Trophoblast cell (in vitro differentiated cells and primary cell): Measurements from ENCODE around the gene TMPRSS3.

Experiments used
- DNase-seq, 2 donors: peaks; one replicate each; pipeline ENCODE4 v3.0.0-alpha.2; 2016
- H2AFZ ChIP-seq: 2 replicates; pipeline ENCODE4 v1.6.1; 2013; ENCODE audit warnings: low read length, moderate library complexity, mild to moderate bottlenecking; ENCODE audit not compliant: insufficient read depth, poor library complexity
- H2AK5ac ChIP-seq: 2 replicates; pipeline ENCODE4 v1.6.1; 2013; ENCODE audit warnings: mild to moderate bottlenecking, low read length
- H2BK120ac ChIP-seq: 2 replicates; pipeline ENCODE4 v1.6.1; 2013; ENCODE audit warnings: low read length, mild to moderate bottlenecking, moderate library complexity; ENCODE audit not compliant: insufficient read depth, poor library complexity
- H2BK12ac ChIP-seq: 2 replicates; pipeline ENCODE4 v1.6.1; 2013; ENCODE audit warnings: mild to moderate bottlenecking, low read length, moderate library complexity
- H2BK5ac ChIP-seq: 2 replicates; pipeline ENCODE4 v1.6.1; 2013; ENCODE audit warnings: low read length, low read depth, moderate library complexity, mild to moderate bottlenecking; ENCODE audit not compliant: poor library complexity
- H3K14ac ChIP-seq: 2 replicates; pipeline ENCODE4 v1.6.1; 2013; ENCODE audit warnings: mild to moderate bottlenecking, low read length
- H3K18ac ChIP-seq: 2 replicates; pipeline ENCODE4 v1.6.1; 2013; ENCODE audit warnings: mild to moderate bottlenecking, low read length
- H3K23ac ChIP-seq: 2 replicates; pipeline ENCODE4 v1.6.1; 2013; ENCODE audit warnings: low read length
- H3K27ac ChIP-seq: 2 replicates; pipeline ENCODE4 v1.5.1; 2013; ENCODE audit warnings: low read depth, mild to moderate bottlenecking, inconsistent platforms, low read length, moderate library complexity
- H3K27me3 ChIP-seq: 2 replicates; pipeline ENCODE4 v1.6.1; 2013; ENCODE audit warnings: inconsistent platforms, mild to moderate bottlenecking, low read length, moderate library complexity; ENCODE audit not compliant: insufficient read depth
- H3K36me3 ChIP-seq, 2 experiments: 1 replicate in 1 of 2; 2 replicates in 1 of 2; pipeline ENCODE4 v1.6.1; 2013; ENCODE audit warnings: low read length in 2 of 2, mild to moderate bottlenecking in 2 of 2, moderate library complexity in 1 of 2; ENCODE audit not compliant: insufficient read depth in 2 of 2, control insufficient read depth in 1 of 2
- H3K4ac ChIP-seq: 2 replicates; pipeline ENCODE4 v1.6.1; 2013; ENCODE audit warnings: low read depth, mild to moderate bottlenecking, low read length, moderate library complexity
- H3K4me1 ChIP-seq, 2 experiments: 1 replicate in 1 of 2; 2 replicates in 1 of 2; pipeline ENCODE4 v1.6.1; 2013; ENCODE audit warnings: low read length in 2 of 2, mild to moderate bottlenecking in 2 of 2, moderate library complexity in 1 of 2; ENCODE audit not compliant: insufficient read depth in 2 of 2, control insufficient read depth in 1 of 2
- H3K4me2 ChIP-seq: 2 replicates; pipeline ENCODE4 v1.6.1; 2013; ENCODE audit warnings: inconsistent platforms, mild to moderate bottlenecking, low read length, moderate library complexity
- H3K4me3 ChIP-seq: 2 replicates; pipeline ENCODE4 v1.5.1; 2013; ENCODE audit warnings: mild to moderate bottlenecking, low read depth, low read length, inconsistent platforms
- H3K79me1 ChIP-seq: one replicate; pipeline ENCODE4 v1.6.1; 2013; ENCODE audit warnings: low read length
- H3K79me2 ChIP-seq: 2 replicates; pipeline ENCODE4 v1.6.1; 2013; ENCODE audit warnings: low read length, mild to moderate bottlenecking; ENCODE audit not compliant: control insufficient read depth, insufficient read depth, poor library complexity
- H3K9ac ChIP-seq: 2 replicates; pipeline ENCODE4 v1.6.1; 2013; ENCODE audit warnings: mild to moderate bottlenecking, low read length
- H3K9me3 ChIP-seq: 2 replicates; pipeline ENCODE4 v1.6.1; 2013; ENCODE audit warnings: low read depth, mild to moderate bottlenecking, control low read depth, inconsistent platforms, low read length; ENCODE audit not compliant: insufficient read depth
- H4K12ac ChIP-seq: 2 replicates; pipeline ENCODE4 v1.6.1; 2013; ENCODE audit warnings: low read depth, mild to moderate bottlenecking, low read length, moderate library complexity
- H4K8ac ChIP-seq: 2 replicates; pipeline ENCODE4 v1.6.1; 2013; ENCODE audit warnings: low read depth, mild to moderate bottlenecking, low read length, moderate library complexity
- H4K91ac ChIP-seq: one replicate; pipeline ENCODE4 v1.6.1; 2013; ENCODE audit warnings: low read depth, mild to moderate bottlenecking, low read length, moderate library complexity
- WGBS: extraction: QIAGEN DNeasy Blood & Tissue Kit; methylation state at CpG from one replicate; pipeline ENCODE4 v1.1.7; 2013; ENCODE audit warnings: missing lambda C conversion rate; ENCODE audit not compliant: insufficient read length, insufficient coverage; ENCODE audit errors: extremely low coverage; 5-methylcytosine and 5-hydroxymethylcytosine counted together

TMPRSS3 gene

DNA sequence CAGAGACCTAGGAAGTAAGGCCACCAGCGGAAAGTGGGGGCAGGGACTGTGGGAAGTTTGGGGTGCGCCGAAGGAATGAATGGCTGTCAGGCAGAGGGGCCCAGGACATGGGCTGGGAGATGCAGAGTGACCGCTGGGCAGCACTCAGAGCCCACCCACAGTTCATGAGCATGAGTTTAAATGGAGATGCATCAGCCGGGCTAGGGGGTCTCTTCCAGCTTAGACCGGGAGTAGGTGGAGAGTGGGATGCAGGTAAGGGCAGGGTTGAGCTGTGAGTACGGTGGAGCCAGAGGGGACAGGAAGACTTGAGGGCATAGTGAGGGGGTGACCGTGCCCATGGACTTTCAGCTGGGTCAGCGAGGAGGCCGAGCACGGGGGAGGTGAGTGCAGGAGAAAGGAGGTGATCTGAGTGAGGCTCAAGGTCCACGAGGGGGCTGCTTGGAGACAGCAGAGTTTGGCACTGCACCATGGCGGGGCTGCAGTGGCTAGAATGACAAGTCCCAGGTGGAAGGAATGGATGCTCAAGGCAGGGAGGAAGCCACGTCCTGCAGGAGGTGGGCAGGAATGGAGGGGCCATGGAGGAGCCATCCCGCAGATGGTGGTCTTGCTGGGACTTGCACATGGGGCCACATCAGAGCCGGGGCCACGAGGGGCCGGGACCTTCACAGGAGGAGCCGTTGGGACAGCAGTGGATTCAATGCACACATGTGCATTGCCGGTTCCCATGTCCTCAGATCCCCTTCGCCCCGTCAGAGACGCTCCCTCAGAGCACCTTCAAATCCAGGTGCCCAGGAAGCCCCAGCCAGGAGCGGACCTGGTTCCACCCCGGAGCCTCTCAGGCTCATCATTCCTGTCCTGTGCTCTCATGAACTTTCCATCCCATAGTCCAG is 42.7 kb upstream of the TMPRSS3 start:
- no peak overlapping the region for H4K8ac ChIP-seq
- no peak overlapping the region for H2AFZ ChIP-seq
- no peak overlapping the region for H2AK5ac ChIP-seq
- no CpG with 5 or more reads among the region's 25 CpGs for WGBS
- H3K9ac ChIP-seq, result no peak overlapping the region
- H3K79me1 ChIP-seq, result no peaks in the 10 kb centered on the region
- H3K4me3 ChIP-seq, result no peak overlapping the region
- no peaks in the 10 kb centered on the region for H3K36me3 ChIP-seq
- no peak for DNase-seq
- no peak overlapping the region for H3K23ac ChIP-seq
- no peak overlapping the region for H3K27ac ChIP-seq
- no peak overlapping the region for H4K12ac ChIP-seq
- peaks cover 4% of the 10 kb centered on the region for H3K9me3 ChIP-seq
- H3K18ac ChIP-seq, result no peak overlapping the region
- no peak overlapping the region for H3K4me2 ChIP-seq
- H2BK12ac ChIP-seq, result no peak overlapping the region
- H4K91ac ChIP-seq, result no peak overlapping the region
- no peaks in the 10 kb centered on the region for H3K79me2 ChIP-seq
- H2BK120ac ChIP-seq, result no peak overlapping the region
- no peak overlapping the region for H3K4ac ChIP-seq
- H3K14ac ChIP-seq, result no peak overlapping the region
- no peaks in the 10 kb centered on the region for H3K27me3 ChIP-seq
- no peak overlapping the region for H2BK5ac ChIP-seq
- H3K4me1 ChIP-seq, result no peaks in the 10 kb centered on the region

DNA sequence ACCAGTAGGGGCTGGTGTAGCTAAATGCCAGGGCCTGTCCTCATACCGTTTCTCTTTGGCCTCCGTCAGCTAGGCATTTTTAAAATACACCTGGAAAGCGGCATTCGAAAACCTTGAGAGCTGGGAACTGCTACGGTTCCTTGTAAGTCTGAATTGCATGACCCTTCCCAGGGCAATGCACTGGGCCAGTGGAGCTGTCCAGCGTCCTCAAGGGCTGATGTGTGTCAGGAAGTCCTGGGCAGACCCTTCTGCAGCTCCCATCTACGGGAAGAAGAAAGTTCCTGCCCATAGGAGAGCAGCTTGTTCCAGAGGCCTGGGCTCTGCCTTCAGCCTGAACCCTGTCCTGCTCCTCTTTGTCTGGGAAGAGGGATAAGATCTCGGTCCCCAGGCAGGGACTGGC is 41.9 kb upstream of the TMPRSS3 start:
- Histone ChIP-seq H2BK120ac (no peak overlapping the region), H4K91ac (no peak overlapping the region), H3K9ac (no peak overlapping the region), H3K79me1 (no peaks in the 10 kb centered on the region), H3K4me2 (no peak overlapping the region), H2AFZ (no peak overlapping the region), H3K18ac (no peak overlapping the region), H3K23ac (no peak overlapping the region), H2BK12ac (no peak overlapping the region), H3K4ac (no peak overlapping the region), H3K36me3 (no peaks in the 10 kb centered on the region), H2AK5ac (no peak overlapping the region), H3K9me3 (peaks cover 6% of the 10 kb centered on the region), H3K4me1 (no peaks in the 10 kb centered on the region), H4K8ac (no peak overlapping the region), H3K27me3 (no peaks in the 10 kb centered on the region), H4K12ac (no peak overlapping the region), H3K14ac (no peak overlapping the region), H3K27ac (no peak overlapping the region), H3K79me2 (no peaks in the 10 kb centered on the region), H2BK5ac (no peak overlapping the region), H3K4me3 (no peak overlapping the region)
- DNase-seq, result peak; percentile 38 to 57
- WGBS, result no CpG with 5 or more reads among the region's 8 CpGs

DNA sequence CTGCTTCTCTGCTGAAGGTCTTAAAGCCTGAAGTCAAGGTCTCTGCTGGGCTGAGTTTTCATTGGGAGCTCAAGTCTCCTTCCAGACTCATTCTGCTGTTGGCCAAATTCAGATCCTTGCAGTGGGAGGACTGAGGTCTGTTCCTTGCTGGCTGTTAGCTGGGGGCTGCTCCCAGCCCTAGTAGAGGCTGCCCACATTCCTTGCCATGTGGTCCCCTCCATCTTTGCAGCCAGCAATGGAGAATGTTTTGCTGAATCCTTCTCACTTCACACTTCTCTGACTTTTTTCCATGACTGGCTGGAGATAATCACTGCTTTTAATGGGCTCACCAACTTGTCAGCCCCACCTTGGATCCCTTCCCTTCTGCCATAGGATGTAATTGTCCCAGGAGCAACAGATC is 41.1 kb upstream of the TMPRSS3 start:
- no peaks in the 10 kb centered on the region for H3K4me1 ChIP-seq
- no peak for DNase-seq
- H3K27me3 ChIP-seq, result no peaks in the 10 kb centered on the region
- no peak overlapping the region for H4K12ac ChIP-seq
- no peak overlapping the region for H2AK5ac ChIP-seq
- no peak overlapping the region for H2BK120ac ChIP-seq
- no peak overlapping the region for H3K23ac ChIP-seq
- H3K27ac ChIP-seq, result no peak overlapping the region
- no peak overlapping the region for H4K8ac ChIP-seq
- H3K79me1 ChIP-seq, result no peaks in the 10 kb centered on the region
- no peak overlapping the region for H3K4me2 ChIP-seq
- H3K14ac ChIP-seq, result no peak overlapping the region
- H3K18ac ChIP-seq, result no peak overlapping the region
- no peak overlapping the region for H3K4me3 ChIP-seq
- H2BK5ac ChIP-seq, result no peak overlapping the region
- peaks cover 6% of the 10 kb centered on the region for H3K9me3 ChIP-seq
- no peak overlapping the region for H2AFZ ChIP-seq
- H3K79me2 ChIP-seq, result no peaks in the 10 kb centered on the region
- no peak overlapping the region for H2BK12ac ChIP-seq
- no peak overlapping the region for H4K91ac ChIP-seq
- H3K9ac ChIP-seq, result no peak overlapping the region
- no peak overlapping the region for H3K4ac ChIP-seq
- H3K36me3 ChIP-seq, result no peaks in the 10 kb centered on the region

DNA sequence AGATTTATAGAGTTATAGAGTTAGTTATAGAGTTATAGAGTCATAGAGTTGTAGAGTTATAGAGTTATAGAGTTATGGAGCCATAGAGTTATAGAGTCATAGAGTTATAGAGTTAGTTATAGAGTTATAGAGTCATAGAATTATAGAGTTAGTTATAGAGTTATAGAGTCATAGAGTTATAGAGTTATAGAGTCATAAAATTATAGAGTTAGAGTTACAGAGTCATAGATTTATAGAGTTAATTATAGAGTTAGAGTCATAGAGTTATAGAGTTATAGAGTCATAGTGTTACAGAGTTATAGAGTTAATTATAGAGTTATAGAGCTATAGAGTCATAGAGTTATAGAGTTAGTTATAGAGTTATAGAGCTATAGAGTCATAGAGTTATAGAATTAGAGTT is 40.0 kb upstream of the TMPRSS3 start:
- Histone ChIP-seq H2BK12ac (no peak overlapping the region), H3K36me3 (no peaks in the 10 kb centered on the region), H3K9ac (no peak overlapping the region), H3K9me3 (peaks cover 6% of the 10 kb centered on the region), H3K23ac (no peak overlapping the region), H2AFZ (no peak overlapping the region), H2BK120ac (no peak overlapping the region), H3K27me3 (no peaks in the 10 kb centered on the region), H4K91ac (no peak overlapping the region), H3K14ac (no peak overlapping the region), H4K12ac (no peak overlapping the region), H3K79me2 (no peaks in the 10 kb centered on the region), H4K8ac (no peak overlapping the region), H3K18ac (no peak overlapping the region), H3K4me3 (no peak overlapping the region), H3K27ac (no peak overlapping the region), H2AK5ac (no peak overlapping the region), H3K4ac (no peak overlapping the region), H3K79me1 (no peaks in the 10 kb centered on the region), H3K4me1 (no peaks in the 10 kb centered on the region), H3K4me2 (no peak overlapping the region), H2BK5ac (no peak overlapping the region)
- DNase-seq, result no peak
